Stomach (tissue), 9 donors: ENCODE results near the gene CENPP. TPM values are rescaled to one million over a fixed set of nuclear protein-coding genes. Genes with fewer than 3 reads are reported as not detected.
A peak's percentile ranks its signal among the peaks of the same experiment; 100 is the strongest.

Source experiments
- DNase-seq, 2 donors: peaks; one replicate each; pipeline versions ENCODE4 v3.0.0 to v3.0.0-alpha.2; 2013 to 2019
- H3K27ac ChIP-seq, 5 donors: fragments of 200-600 bp in 4 of 5; sonication (generic) in 4 of 5; one replicate each; pipeline ENCODE4 v1.5.1; 2013 to 2019; ENCODE audit warnings: mild to moderate bottlenecking in 1 of 5, moderate library complexity in 1 of 5
- H3K27me3 ChIP-seq, 3 donors: fragments of 200-600 bp; sonication (generic); one replicate each; pipeline ENCODE4 v1.5.1; 2017 to 2019; ENCODE audit warnings: mixed run types in 1 of 3
- H3K36me3 ChIP-seq, 4 donors: fragments of 200-600 bp; sonication (generic); 1 replicate in 3 of 4; 2 replicates in 1 of 4; pipeline ENCODE4 v1.5.1; 2016 to 2019
- H3K4me1 ChIP-seq, 4 donors: fragments of 200-600 bp; sonication (generic); one replicate each; pipeline ENCODE4 v1.5.1; 2016 to 2019
- H3K4me3 ChIP-seq, 4 donors: fragments of 200-600 bp; sonication (generic) in 3 of 4; one replicate each; pipeline ENCODE4 v1.5.1; 2016 to 2019; ENCODE audit warnings: mild to moderate bottlenecking in 1 of 4
- H3K9me3 ChIP-seq, 4 donors: fragments of 200-600 bp; sonication (generic); one replicate each; pipeline ENCODE4 v1.5.1; 2016 to 2019
- EP300 ChIP-seq: sonication (generic); formaldehyde crosslinking; IDR thresholded peaks from one replicate; pipeline ENCODE4 v1.6.1; 2017; ENCODE audit warnings: antibody characterized with exemption
- POLR2A ChIP-seq, 4 donors: fragments of 450-650 bp; IDR thresholded peaks; one replicate each; pipeline ENCODE4 v1.6.1; 2016; ENCODE audit warnings: antibody characterized with exemption in 4 of 4, control low read depth in 2 of 4, mild to moderate bottlenecking in 1 of 4, moderate library complexity in 1 of 4
- POLR2AphosphoS5 ChIP-seq, 3 donors: sonication (generic); formaldehyde crosslinking; IDR thresholded peaks; one replicate each; pipeline ENCODE4 v1.6.1; 2016; ENCODE audit warnings: antibody characterized with exemption in 3 of 3
- WGBS, 5 donors: extraction: QIAGEN DNeasy Blood & Tissue Kit in 3 of 5; methylation state at CpG; one replicate each; pipeline versions ENCODE4 v1.1.5 to v1.1.7; 2013 to 2018; 5-methylcytosine and 5-hydroxymethylcytosine counted together
- intact Hi-C: fragments of 100-400 bp; cut with DNase I; formaldehyde crosslinking; loops from one replicate; pipeline ENCODE4 v1.15.1; 2023; ENCODE audit warnings: low total_unique reads
- polyA plus RNA-seq, 3 donors: library from polyadenylated mRNA; stranded (reverse); fragments of 200-250 nt; gene quantifications; one replicate each; pipeline ENCODE4 v1.2.3, GENCODE V29; 2013
- total RNA-seq, 5 donors: library from RNA; depleted of rRNA; stranded (reverse); fragments of >200 nt; gene quantifications; one replicate each; pipeline versions ENCODE4 v1.1.0 to v1.2.3, GENCODE V29; 2014 to 2016
- TF ChIP-seq, protein P1 (sequence below), 7 experiments: fragments of 450-650 bp in 4 of 7; fragments of 200-600 bp in 3 of 7; sonication (generic) in 3 of 7; IDR thresholded peaks; one replicate each; pipeline ENCODE4 v1.5.1; 2016 to 2019; ENCODE audit warnings: antibody characterized with exemption in 7 of 7, control low read depth in 2 of 7, mild to moderate bottlenecking in 1 of 7
- donor health status: healthy with polysubstance abuse.
- donor health status: Bipolar disorder and iron deficiency.
- donor health status: healthy.

The CENPP gene
- total and polyA plus RNA-seq, 8 donors = 1.3 to 37.9 (median 3.2) TPM

DNA sequence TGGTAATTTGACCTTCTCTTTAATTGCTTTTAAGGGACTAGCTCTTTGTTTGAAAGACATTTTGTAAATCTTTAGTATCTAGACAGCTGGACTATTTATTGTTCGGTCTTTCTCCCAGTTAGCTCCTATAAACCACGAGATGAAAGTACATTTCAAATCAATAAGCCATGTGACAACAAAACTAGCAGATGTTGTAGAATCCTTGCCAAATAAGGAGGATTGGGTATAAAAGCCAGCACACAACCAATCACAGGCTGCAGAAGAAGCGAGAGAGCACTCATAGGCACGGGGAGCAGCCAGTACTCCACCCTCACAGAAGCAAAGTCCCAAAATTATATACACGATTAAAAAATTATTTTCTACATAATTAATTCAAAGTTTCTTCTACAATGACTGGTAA, 106.6 kb downstream of the CENPP start:
- Histone ChIP-seq H3K27ac (peak overlapping the region in 1 of 5 donors; percentile 36), H3K4me3 (no peak overlapping the region), H3K27me3 (no peaks in the 10 kb centered on the region), H3K36me3 (no peaks in the 10 kb centered on the region), H3K9me3 (no peaks in the 10 kb centered on the region), H3K4me1 (peaks cover 0 to 5% (median 0%) of the 10 kb centered on the region in 4 donors)
- DNase-seq = peak in 1 of 2 donors; percentile 71
- TF ChIP-seq POLR2AphosphoS5 (IDR thresholded peaks at IDR 0.05) (no peak), EP300 (no peak), POLR2A (IDR thresholded peaks at IDR 0.05) (no peak)
- TF ChIP-seq, protein P1, sequence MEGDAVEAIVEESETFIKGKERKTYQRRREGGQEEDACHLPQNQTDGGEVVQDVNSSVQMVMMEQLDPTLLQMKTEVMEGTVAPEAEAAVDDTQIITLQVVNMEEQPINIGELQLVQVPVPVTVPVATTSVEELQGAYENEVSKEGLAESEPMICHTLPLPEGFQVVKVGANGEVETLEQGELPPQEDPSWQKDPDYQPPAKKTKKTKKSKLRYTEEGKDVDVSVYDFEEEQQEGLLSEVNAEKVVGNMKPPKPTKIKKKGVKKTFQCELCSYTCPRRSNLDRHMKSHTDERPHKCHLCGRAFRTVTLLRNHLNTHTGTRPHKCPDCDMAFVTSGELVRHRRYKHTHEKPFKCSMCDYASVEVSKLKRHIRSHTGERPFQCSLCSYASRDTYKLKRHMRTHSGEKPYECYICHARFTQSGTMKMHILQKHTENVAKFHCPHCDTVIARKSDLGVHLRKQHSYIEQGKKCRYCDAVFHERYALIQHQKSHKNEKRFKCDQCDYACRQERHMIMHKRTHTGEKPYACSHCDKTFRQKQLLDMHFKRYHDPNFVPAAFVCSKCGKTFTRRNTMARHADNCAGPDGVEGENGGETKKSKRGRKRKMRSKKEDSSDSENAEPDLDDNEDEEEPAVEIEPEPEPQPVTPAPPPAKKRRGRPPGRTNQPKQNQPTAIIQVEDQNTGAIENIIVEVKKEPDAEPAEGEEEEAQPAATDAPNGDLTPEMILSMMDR (IDR thresholded peaks at IDR 0.05) = no peak
- 67 to 87% (median 81%) methylated on average over 5 of the region's 5 CpGs for WGBS, 5 donors
- intact Hi-C loops = no loop called here

DNA sequence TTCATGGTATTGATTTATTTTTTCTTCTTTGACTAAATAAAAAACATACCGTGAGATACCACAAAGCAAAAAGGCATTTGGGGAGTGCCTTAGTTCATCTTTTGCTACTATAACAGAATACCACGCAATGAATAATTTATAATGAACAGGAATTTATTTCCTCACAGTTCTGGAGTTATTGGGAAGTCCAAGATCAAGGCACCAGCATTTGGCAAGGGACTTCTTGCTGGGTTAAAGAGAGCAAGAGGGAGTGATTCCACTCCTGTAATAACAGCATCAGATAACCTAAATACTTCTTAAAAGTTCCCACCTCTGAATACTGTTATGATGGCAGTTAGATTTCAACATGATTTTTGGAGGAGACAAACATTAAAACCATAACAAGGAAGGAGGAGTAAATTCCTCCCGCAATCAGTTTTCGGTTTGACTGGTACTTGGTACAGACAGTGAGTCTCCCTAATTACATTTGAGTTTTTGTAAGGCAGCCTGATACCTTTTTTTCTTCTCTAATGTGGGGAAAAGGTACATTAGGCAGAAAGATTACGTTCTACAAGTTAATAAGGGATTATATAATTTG, 107.3 kb downstream of the CENPP start:
- Histone ChIP-seq H3K9me3 (no peaks in the 10 kb centered on the region), H3K36me3 (no peaks in the 10 kb centered on the region), H3K27me3 (no peaks in the 10 kb centered on the region), H3K4me3 (no peak overlapping the region), H3K27ac (peak overlapping the region in 1 of 5 donors; percentile 36), H3K4me1 (peaks cover 0 to 5% (median 0%) of the 10 kb centered on the region in 4 donors)
- WGBS, 5 donors = 78 to 96% (median 92%) methylated on average over 5 of the region's 5 CpGs
- intact Hi-C loops = no loop called here
- no peak for DNase-seq
- no peak for TF ChIP-seq EP300
- TF ChIP-seq, protein P1 (IDR thresholded peaks at IDR 0.05) = no peak

GRCh38 chr9:92435263-92435662, 109.5 kb downstream of the CENPP start:
- no peaks in the 10 kb centered on the region for H3K9me3 ChIP-seq
- no peaks in the 10 kb centered on the region for H3K27me3 ChIP-seq
- WGBS, 5 donors = 70 to 87% (median 76%) methylated on average over 1 of the region's 1 CpG
- H3K27ac ChIP-seq = no peak overlapping the region
- intact Hi-C loops = no loop called here
- peaks cover 0 to 5% (median 0%) of the 10 kb centered on the region in 4 donors for H3K4me1 ChIP-seq
- no peaks in the 10 kb centered on the region for H3K36me3 ChIP-seq
- H3K4me3 ChIP-seq = no peak overlapping the region
- no peak for DNase-seq
- TF ChIP-seq POLR2AphosphoS5 (IDR thresholded peaks at IDR 0.05) (no peak), EP300 (no peak), POLR2A (IDR thresholded peaks at IDR 0.05) (no peak)
- TF ChIP-seq, protein P1 (IDR thresholded peaks at IDR 0.05) = no peak

GRCh38 chr9:92438900-92439526, 113.3 kb downstream of the CENPP start:
- DNase-seq = peak in 1 of 2 donors; percentile 35
- 82 to 87% (median 86%) methylated on average over 5 of the region's 5 CpGs for WGBS, 5 donors

More at GRCh38 chr9:92438900-92439526, 113.3 kb downstream of the CENPP start:
- H3K9me3 ChIP-seq = no peaks in the 10 kb centered on the region
- peaks cover 0 to 5% (median 0%) of the 10 kb centered on the region in 4 donors for H3K4me1 ChIP-seq
- intact Hi-C loops = no loop called here
- TF ChIP-seq POLR2A (IDR thresholded peaks at IDR 0.05) = no peak
- TF ChIP-seq, protein P1 (IDR thresholded peaks at IDR 0.05) = peak in 2 of 7 experiments; percentile 24 to 32
- H3K27ac ChIP-seq = no peak overlapping the region
- H3K27me3 ChIP-seq = no peaks in the 10 kb centered on the region
- H3K36me3 ChIP-seq = no peaks in the 10 kb centered on the region
- no peak overlapping the region for H3K4me3 ChIP-seq
